Cardiac fibroblast (primary cell): ENCODE results near the gene CDHR2.
A peak's percentile ranks its signal among the peaks of the same experiment; 100 is the strongest.

ENCODE experiments used
- DNase-seq, 2 donors: peaks; one replicate each; pipeline versions ENCODE4 v3.0.0 to v3.0.0-alpha.2; 2010; ENCODE audit warnings: low read depth in 2 of 2
- H3K4me3 ChIP-seq, 2 donors: replicated peaks in 1 of 2; 1 replicate in 1 of 2; 2 replicates in 1 of 2; pipeline ENCODE4 v1.5.1; 2011; ENCODE audit warnings: low read depth in 2 of 2, low read length in 2 of 2, mild to moderate bottlenecking in 2 of 2, moderate library complexity in 1 of 2
- CTCF ChIP-seq: IDR thresholded peaks from one replicate; pipeline ENCODE4 v1.5.1; 2011; ENCODE audit warnings: low read depth, mild to moderate bottlenecking, low read length, inconsistent platforms

CDHR2 gene

GRCh38 chr5:176548967-176549444, at the start of gene CDHR2:
TSS of gene CDHR2 (plus strand) at chr5:176549342. CDS start at chr5:176565353, 16,011 bp downstream.
- no peak within 1 kb of the TSS for H3K4me3 ChIP-seq
- TF ChIP-seq CTCF: no peak
- no peak for DNase-seq

GRCh38 chr5:176500511-176500910, 48.6 kb upstream of the CDHR2 start:
- TF ChIP-seq CTCF: no peak
- DNase-seq: no peak
- H3K4me3 ChIP-seq: no peak overlapping the region

GRCh38 chr5:176501333-176501732, 47.8 kb upstream of the CDHR2 start:
- peak; percentile 65 to 91 for DNase-seq
- no peak overlapping the region for H3K4me3 ChIP-seq
- TF ChIP-seq CTCF: no peak

- no peak for DNase-seq
- TF ChIP-seq CTCF: no peak
- H3K4me3 ChIP-seq: no peak overlapping the region
Measured at GRCh38 chr5:176503496-176503895, 45.6 kb upstream of the CDHR2 start.

- no peak for TF ChIP-seq CTCF
- H3K4me3 ChIP-seq: no peak overlapping the region
- DNase-seq: no peak
Measured at GRCh38 chr5:176507911-176508310, 41.2 kb upstream of the CDHR2 start.

GRCh38 chr5:176508603-176509002, 40.5 kb upstream of the CDHR2 start:
- H3K4me3 ChIP-seq: no peak overlapping the region
- peak in 1 of 2 donors; percentile 18 for DNase-seq
- no peak for TF ChIP-seq CTCF

- DNase-seq: no peak
- no peak for TF ChIP-seq CTCF
- no peak overlapping the region for H3K4me3 ChIP-seq
Measured at GRCh38 chr5:176513788-176514187, 35.4 kb upstream of the CDHR2 start.
